ENCODE data around the gene TCF25.

The TCF25 gene

GRCh38 chr16:89949121-89949742 is 75.8 kb downstream of the TCF25 start:
- Histone ChIP-seq H3K4me1 (ENCODE audit: control insufficient read depth in 2 of 2, insufficient read depth in 2 of 2, low read length in 2 of 2) (peaks cover 11 to 22% of the 10 kb centered on the region in 2 donors), H3K9ac (ENCODE audit: low read depth in 1 of 2, low read length in 2 of 2) (peak overlapping the region; percentile 32 to 54), H3K27ac (ENCODE audit: low read depth in 2 of 2, low read length in 2 of 2) (no peak overlapping the region), H3K36me3 (ENCODE audit: control insufficient read depth in 2 of 2, insufficient read depth in 2 of 2, low read length in 2 of 2) (no peaks in the 10 kb centered on the region), H3K27me3 (ENCODE audit: control insufficient read depth in 2 of 2, insufficient read depth in 2 of 2, low read length in 2 of 2) (peaks cover 4 to 7% of the 10 kb centered on the region in 2 donors), H3K4me3 (ENCODE audit: low read length in 2 of 2) (peak overlapping the region; percentile 65 to 66), H3K9me3 (ENCODE audit: control insufficient read depth in 2 of 2, low read length in 2 of 2) (no peaks in the 10 kb centered on the region)

- Histone ChIP-seq H3K27ac (ENCODE audit: low read depth in 2 of 2, low read length in 2 of 2) (no peak overlapping the region), H3K9ac (ENCODE audit: low read depth in 1 of 2, low read length in 2 of 2) (no peak overlapping the region), H3K4me1 (ENCODE audit: control insufficient read depth in 2 of 2, insufficient read depth in 2 of 2, low read length in 2 of 2) (peaks cover 11 to 23% of the 10 kb centered on the region in 2 donors), H3K27me3 (ENCODE audit: control insufficient read depth in 2 of 2, insufficient read depth in 2 of 2, low read length in 2 of 2) (peaks cover 4 to 6% of the 10 kb centered on the region in 2 donors), H3K36me3 (ENCODE audit: control insufficient read depth in 2 of 2, insufficient read depth in 2 of 2, low read length in 2 of 2) (peaks cover 0 to 2% of the 10 kb centered on the region in 2 donors), H3K9me3 (ENCODE audit: control insufficient read depth in 2 of 2, low read length in 2 of 2) (no peaks in the 10 kb centered on the region), H3K4me3 (ENCODE audit: low read length in 2 of 2) (peak overlapping the region; percentile 65 to 66)
Observed at GRCh38 chr16:89949756-89950155, 76.4 kb downstream of the TCF25 start.

- H3K27ac ChIP-seq (ENCODE audit: low read depth in 2 of 2, low read length in 2 of 2), result no peak overlapping the region
- no peak overlapping the region for H3K4me3 ChIP-seq (ENCODE audit: low read length in 2 of 2)
- H3K36me3 ChIP-seq (ENCODE audit: control insufficient read depth in 2 of 2, insufficient read depth in 2 of 2, low read length in 2 of 2), result peaks cover 2 to 4% of the 10 kb centered on the region in 2 donors
- H3K4me1 ChIP-seq (ENCODE audit: control insufficient read depth in 2 of 2, insufficient read depth in 2 of 2, low read length in 2 of 2), result peaks cover 11 to 24% of the 10 kb centered on the region in 2 donors
- no peaks in the 10 kb centered on the region for H3K27me3 ChIP-seq (ENCODE audit: control insufficient read depth in 2 of 2, insufficient read depth in 2 of 2, low read length in 2 of 2)
- H3K9me3 ChIP-seq (ENCODE audit: control insufficient read depth in 2 of 2, low read length in 2 of 2), result no peaks in the 10 kb centered on the region
- H3K9ac ChIP-seq (ENCODE audit: low read depth in 1 of 2, low read length in 2 of 2), result no peak overlapping the region
Observed at GRCh38 chr16:89951509-89951908, 78.1 kb downstream of the TCF25 start.

- H3K9me3 ChIP-seq (ENCODE audit: control insufficient read depth in 2 of 2, low read length in 2 of 2), result no peaks in the 10 kb centered on the region
- H3K27me3 ChIP-seq (ENCODE audit: control insufficient read depth in 2 of 2, insufficient read depth in 2 of 2, low read length in 2 of 2), result no peaks in the 10 kb centered on the region
- no peak overlapping the region for H3K4me3 ChIP-seq (ENCODE audit: low read length in 2 of 2)
- no peak overlapping the region for H3K9ac ChIP-seq (ENCODE audit: low read depth in 1 of 2, low read length in 2 of 2)
- H3K27ac ChIP-seq (ENCODE audit: low read depth in 2 of 2, low read length in 2 of 2), result peak overlapping the region in 1 of 2 donors; percentile 25
- H3K36me3 ChIP-seq (ENCODE audit: control insufficient read depth in 2 of 2, insufficient read depth in 2 of 2, low read length in 2 of 2), result peaks cover 2 to 4% of the 10 kb centered on the region in 2 donors
- H3K4me1 ChIP-seq (ENCODE audit: control insufficient read depth in 2 of 2, insufficient read depth in 2 of 2, low read length in 2 of 2), result peaks cover 11 to 24% of the 10 kb centered on the region in 2 donors
Observed at GRCh38 chr16:89952049-89952448, 78.7 kb downstream of the TCF25 start.

GRCh38 chr16:89952551-89952950 is 79.2 kb downstream of the TCF25 start:
- no peak overlapping the region for H3K9ac ChIP-seq (ENCODE audit: low read depth in 1 of 2, low read length in 2 of 2)
- no peaks in the 10 kb centered on the region for H3K9me3 ChIP-seq (ENCODE audit: control insufficient read depth in 2 of 2, low read length in 2 of 2)
- no peak overlapping the region for H3K4me3 ChIP-seq (ENCODE audit: low read length in 2 of 2)
- peak overlapping the region in 1 of 2 donors; percentile 25 for H3K27ac ChIP-seq (ENCODE audit: low read depth in 2 of 2, low read length in 2 of 2)
- no peaks in the 10 kb centered on the region for H3K27me3 ChIP-seq (ENCODE audit: control insufficient read depth in 2 of 2, insufficient read depth in 2 of 2, low read length in 2 of 2)
- H3K4me1 ChIP-seq (ENCODE audit: control insufficient read depth in 2 of 2, insufficient read depth in 2 of 2, low read length in 2 of 2), result peaks cover 11 to 21% of the 10 kb centered on the region in 2 donors
- H3K36me3 ChIP-seq (ENCODE audit: control insufficient read depth in 2 of 2, insufficient read depth in 2 of 2, low read length in 2 of 2), result peaks cover 2 to 4% of the 10 kb centered on the region in 2 donors

GRCh38 chr16:89953671-89954406 is 80.4 kb downstream of the TCF25 start:
- Histone ChIP-seq H3K4me3 (ENCODE audit: low read length in 2 of 2) (no peak overlapping the region), H3K9me3 (ENCODE audit: control insufficient read depth in 2 of 2, low read length in 2 of 2) (no peaks in the 10 kb centered on the region), H3K36me3 (ENCODE audit: control insufficient read depth in 2 of 2, insufficient read depth in 2 of 2, low read length in 2 of 2) (peaks cover 4 to 8% of the 10 kb centered on the region in 2 donors), H3K27me3 (ENCODE audit: control insufficient read depth in 2 of 2, insufficient read depth in 2 of 2, low read length in 2 of 2) (no peaks in the 10 kb centered on the region), H3K9ac (ENCODE audit: low read depth in 1 of 2, low read length in 2 of 2) (peak overlapping the region in 1 of 2 donors; percentile 32), H3K27ac (ENCODE audit: low read depth in 2 of 2, low read length in 2 of 2) (no peak overlapping the region), H3K4me1 (ENCODE audit: control insufficient read depth in 2 of 2, insufficient read depth in 2 of 2, low read length in 2 of 2) (peaks cover 8 to 16% of the 10 kb centered on the region in 2 donors)

GRCh38 chr16:89954462-89954861 is 81.1 kb downstream of the TCF25 start:
- peaks cover 4 to 14% of the 10 kb centered on the region in 2 donors for H3K36me3 ChIP-seq (ENCODE audit: control insufficient read depth in 2 of 2, insufficient read depth in 2 of 2, low read length in 2 of 2)
- H3K27ac ChIP-seq (ENCODE audit: low read depth in 2 of 2, low read length in 2 of 2), result no peak overlapping the region
- H3K9me3 ChIP-seq (ENCODE audit: control insufficient read depth in 2 of 2, low read length in 2 of 2), result no peaks in the 10 kb centered on the region
- H3K27me3 ChIP-seq (ENCODE audit: control insufficient read depth in 2 of 2, insufficient read depth in 2 of 2, low read length in 2 of 2), result no peaks in the 10 kb centered on the region
- no peak overlapping the region for H3K4me3 ChIP-seq (ENCODE audit: low read length in 2 of 2)
- H3K4me1 ChIP-seq (ENCODE audit: control insufficient read depth in 2 of 2, insufficient read depth in 2 of 2, low read length in 2 of 2), result peaks cover 4 to 13% of the 10 kb centered on the region in 2 donors
- H3K9ac ChIP-seq (ENCODE audit: low read depth in 1 of 2, low read length in 2 of 2), result no peak overlapping the region

GRCh38 chr16:89955001-89955685 is 81.8 kb downstream of the TCF25 start:
- H3K36me3 ChIP-seq (ENCODE audit: control insufficient read depth in 2 of 2, insufficient read depth in 2 of 2, low read length in 2 of 2), result peaks cover 4 to 19% of the 10 kb centered on the region in 2 donors
- H3K9ac ChIP-seq (ENCODE audit: low read depth in 1 of 2, low read length in 2 of 2), result no peak overlapping the region
- H3K4me1 ChIP-seq (ENCODE audit: control insufficient read depth in 2 of 2, insufficient read depth in 2 of 2, low read length in 2 of 2), result peaks cover 0 to 11% of the 10 kb centered on the region in 2 donors
- H3K27ac ChIP-seq (ENCODE audit: low read depth in 2 of 2, low read length in 2 of 2), result no peak overlapping the region
- no peak overlapping the region for H3K4me3 ChIP-seq (ENCODE audit: low read length in 2 of 2)
- no peaks in the 10 kb centered on the region for H3K27me3 ChIP-seq (ENCODE audit: control insufficient read depth in 2 of 2, insufficient read depth in 2 of 2, low read length in 2 of 2)
- no peaks in the 10 kb centered on the region for H3K9me3 ChIP-seq (ENCODE audit: control insufficient read depth in 2 of 2, low read length in 2 of 2)

GRCh38 chr16:89956505-89957215 is 83.3 kb downstream of the TCF25 start:
- H3K4me1 ChIP-seq (ENCODE audit: control insufficient read depth in 2 of 2, insufficient read depth in 2 of 2, low read length in 2 of 2), result peaks cover 0 to 11% of the 10 kb centered on the region in 2 donors
- peaks cover 4 to 29% of the 10 kb centered on the region in 2 donors for H3K36me3 ChIP-seq (ENCODE audit: control insufficient read depth in 2 of 2, insufficient read depth in 2 of 2, low read length in 2 of 2)
- no peak overlapping the region for H3K27ac ChIP-seq (ENCODE audit: low read depth in 2 of 2, low read length in 2 of 2)
- H3K9me3 ChIP-seq (ENCODE audit: control insufficient read depth in 2 of 2, low read length in 2 of 2), result no peaks in the 10 kb centered on the region
- no peak overlapping the region for H3K9ac ChIP-seq (ENCODE audit: low read depth in 1 of 2, low read length in 2 of 2)
- H3K27me3 ChIP-seq (ENCODE audit: control insufficient read depth in 2 of 2, insufficient read depth in 2 of 2, low read length in 2 of 2), result no peaks in the 10 kb centered on the region
- no peak overlapping the region for H3K4me3 ChIP-seq (ENCODE audit: low read length in 2 of 2)

All from mucosa of rectum (tissue), 2 donors.